GM12872 (cell line): ENCODE data around the gene IGFBP4.
A peak's percentile ranks its signal among the peaks of the same experiment; 100 is the strongest.

Experiments
- CTCF ChIP-seq: IDR thresholded peaks from 3 replicates; pipeline ENCODE4 v1.5.1; 2011; ENCODE audit warnings: low read depth, mild to moderate bottlenecking, low read length, moderate library complexity; ENCODE audit not compliant: insufficient read depth

The IGFBP4 gene

DNA sequence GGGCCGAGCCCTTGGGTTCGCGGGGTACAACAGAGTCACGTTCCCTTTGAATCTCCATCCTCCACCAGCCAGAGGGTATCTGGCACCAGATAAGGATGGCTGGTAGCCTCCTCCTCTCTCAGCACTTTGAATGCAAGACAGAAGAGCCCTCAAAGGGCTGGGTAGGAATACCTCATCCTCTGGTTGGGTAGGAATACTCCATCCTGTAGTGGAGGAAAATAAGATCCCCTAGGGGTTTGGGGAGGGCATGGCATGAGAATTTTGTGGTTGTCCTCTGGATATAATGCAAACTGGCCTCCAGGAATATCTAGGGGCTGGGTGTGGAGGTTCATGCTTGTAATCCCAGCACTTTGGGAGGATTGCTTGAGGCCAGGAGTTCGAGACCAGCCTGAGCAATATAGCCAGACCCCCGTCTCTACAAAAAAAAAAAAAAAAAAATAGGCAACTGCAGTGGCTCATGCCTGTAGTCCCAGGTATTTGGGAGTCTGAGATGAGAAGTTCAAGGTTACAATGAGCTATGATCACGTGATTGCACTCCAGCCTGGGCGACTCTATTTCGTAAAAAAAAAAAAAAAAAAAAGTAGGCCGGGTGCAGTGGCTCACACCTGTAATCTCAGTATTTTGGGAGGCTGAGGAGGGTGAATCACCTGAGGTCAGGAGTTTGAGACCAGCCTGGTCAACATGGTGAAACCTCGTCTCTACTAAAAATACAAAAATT lies 2.7 kb downstream of the IGFBP4 start:
- TF ChIP-seq CTCF = no peak

DNA sequence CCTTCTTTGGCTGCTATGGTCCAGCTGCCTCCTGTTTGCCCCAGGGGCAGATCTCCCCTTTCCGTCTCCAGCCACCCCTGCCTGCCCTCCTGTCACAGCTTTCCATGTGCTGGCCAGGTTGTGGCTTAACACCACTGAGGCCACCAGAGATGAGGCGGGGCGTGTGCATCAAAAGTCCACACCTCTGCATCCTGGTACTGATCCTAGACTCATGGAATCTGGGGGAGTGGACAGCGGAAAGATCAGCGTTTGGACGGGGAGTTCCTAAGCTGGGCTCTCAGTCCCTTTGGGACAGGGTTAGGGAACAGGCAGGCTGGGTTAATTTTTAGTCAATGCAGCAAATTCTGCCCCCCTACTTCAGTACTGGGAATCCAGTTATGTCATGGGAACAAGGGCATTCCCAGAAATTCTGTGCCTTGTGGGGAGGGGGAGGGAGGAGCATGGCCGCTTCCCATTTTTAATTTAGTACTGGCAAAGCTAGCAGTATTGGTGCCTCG lies 3.9 kb downstream of the IGFBP4 start:
- no peak for TF ChIP-seq CTCF

GRCh38 chr17:40447806-40448205 lies 4.6 kb downstream of the IGFBP4 start:
- no peak for TF ChIP-seq CTCF

GRCh38 chr17:40448213-40448638 lies 5.0 kb downstream of the IGFBP4 start:
- no peak for TF ChIP-seq CTCF

GRCh38 chr17:40448639-40449261 lies 5.5 kb downstream of the IGFBP4 start:
- no peak for TF ChIP-seq CTCF

- TF ChIP-seq CTCF = peak; percentile 76
Measured at GRCh38 chr17:40450175-40450574, 6.9 kb downstream of the IGFBP4 start.

DNA sequence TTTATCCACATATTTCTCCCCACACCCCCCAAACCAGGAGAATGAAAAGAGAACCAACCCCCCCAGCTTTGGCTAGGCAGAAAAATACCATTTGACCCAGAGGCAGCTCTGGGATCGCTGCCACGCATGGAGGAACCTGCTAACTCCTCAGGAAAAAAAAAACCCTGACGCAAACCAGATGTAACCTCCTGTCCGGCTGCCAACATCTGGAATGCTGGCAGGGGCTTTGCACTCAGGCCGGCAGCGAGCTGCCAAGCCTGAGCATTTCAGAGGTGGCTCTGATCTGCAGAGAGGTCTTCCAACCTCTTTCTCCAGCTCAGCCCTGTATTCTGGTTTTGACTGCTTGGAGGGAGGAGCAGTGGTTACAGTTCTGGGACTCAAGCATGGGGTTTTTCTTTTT lies 8.2 kb downstream of the IGFBP4 start:
- no peak for TF ChIP-seq CTCF
